GM18858 (cell line): ENCODE results near the gene GBP6.
"Not testable (repeated sequence)": the region's sequence is repeated elsewhere in the genome, so short reads cannot be mapped to it uniquely, and the experiment has no call there.

Experiments used
- ATAC-seq: cut with Tn5 transposase; IDR thresholded peaks from one replicate; pipeline ENCODE4 v1.9.1; 2021; ENCODE audit not compliant: unreplicated experiment

The GBP6 gene

DNA sequence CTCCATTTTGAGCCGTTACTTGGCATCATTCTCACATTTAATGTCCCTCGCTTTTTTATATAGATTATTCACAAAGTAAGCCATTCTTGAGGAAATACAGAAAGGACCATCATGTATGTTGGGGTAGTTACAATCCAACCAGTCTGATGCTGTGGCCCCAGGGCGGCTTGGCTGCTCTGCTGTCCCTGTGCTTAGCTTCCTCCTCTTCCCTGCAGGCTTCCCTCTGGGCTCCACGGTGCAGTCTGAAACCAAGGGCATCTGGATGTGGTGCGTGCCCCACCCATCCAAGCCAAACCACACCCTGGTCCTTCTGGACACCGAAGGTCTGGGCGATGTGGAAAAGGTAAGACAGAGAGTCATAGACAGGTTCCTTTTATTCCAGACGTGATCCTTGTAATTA, 5.5 kb downstream of the GBP6 start:
- no peak for ATAC-seq

- not testable (repeated sequence) for ATAC-seq
These were observed 10.0 kb downstream of the GBP6 start for GRCh38 chr1:89373810-89374209.

DNA sequence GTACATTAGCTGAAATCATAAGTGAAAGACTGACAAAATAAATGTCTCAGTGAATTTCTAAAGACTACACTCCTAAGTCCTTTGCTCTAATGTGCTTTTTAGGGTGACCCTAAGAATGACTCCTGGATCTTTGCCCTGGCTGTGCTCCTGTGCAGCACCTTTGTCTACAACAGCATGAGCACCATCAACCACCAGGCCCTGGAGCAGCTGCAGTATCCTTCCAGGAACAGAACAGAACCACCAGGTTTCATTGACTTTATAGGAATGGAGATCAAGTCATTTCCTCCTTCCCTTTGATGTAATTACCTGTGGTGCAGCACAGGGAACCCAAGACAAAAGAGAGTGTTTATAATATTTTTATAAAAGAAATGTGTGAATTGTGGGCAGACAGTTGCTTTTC, 14.1 kb downstream of the GBP6 start:
- no peak for ATAC-seq

GRCh38 chr1:89381618-89382017, 17.8 kb downstream of the GBP6 start:
- ATAC-seq: no peak

GRCh38 chr1:89382479-89382878, 18.6 kb downstream of the GBP6 start:
- ATAC-seq: no peak

DNA sequence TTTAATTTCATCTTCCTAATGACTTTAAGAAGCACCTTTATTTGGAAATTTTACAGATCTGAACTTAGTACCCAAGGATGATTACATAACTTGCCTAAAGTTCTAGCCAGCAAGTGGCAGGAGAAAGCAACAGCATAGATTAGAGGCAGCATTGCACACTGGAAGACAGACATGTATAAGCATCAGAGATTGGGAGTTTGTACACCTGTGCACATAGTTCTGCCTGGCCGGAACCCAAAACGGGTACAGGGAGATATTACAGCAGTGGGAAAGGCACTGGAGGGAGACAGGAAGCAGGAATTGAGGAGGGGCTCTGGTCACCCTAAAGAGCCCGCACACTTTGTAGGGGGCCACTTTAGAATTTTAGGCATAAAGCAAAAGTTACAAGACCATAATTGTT, 19.3 kb downstream of the GBP6 start:
- no peak for ATAC-seq

DNA sequence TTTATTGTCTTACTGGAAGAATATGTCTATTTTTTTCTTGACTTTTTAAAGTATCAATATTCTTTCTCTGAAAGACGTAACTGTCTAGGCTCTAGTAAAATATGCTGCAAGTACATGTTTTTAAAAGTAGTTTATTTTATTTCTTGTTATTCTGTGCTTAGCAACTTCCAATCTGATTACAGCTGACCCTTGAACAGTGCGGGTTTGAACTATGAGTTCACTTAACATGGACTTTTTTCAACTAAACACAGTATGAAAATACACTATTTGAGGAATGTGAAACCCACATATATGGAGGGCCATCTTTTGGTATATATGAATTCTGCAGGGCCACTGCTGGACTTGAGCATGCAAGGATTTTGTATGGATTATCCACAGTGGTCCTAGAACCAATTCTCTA, 26.8 kb downstream of the GBP6 start:
- ATAC-seq: no peak

- no peak for ATAC-seq
These were observed 27.8 kb downstream of the GBP6 start for GRCh38 chr1:89391686-89392085.

DNA sequence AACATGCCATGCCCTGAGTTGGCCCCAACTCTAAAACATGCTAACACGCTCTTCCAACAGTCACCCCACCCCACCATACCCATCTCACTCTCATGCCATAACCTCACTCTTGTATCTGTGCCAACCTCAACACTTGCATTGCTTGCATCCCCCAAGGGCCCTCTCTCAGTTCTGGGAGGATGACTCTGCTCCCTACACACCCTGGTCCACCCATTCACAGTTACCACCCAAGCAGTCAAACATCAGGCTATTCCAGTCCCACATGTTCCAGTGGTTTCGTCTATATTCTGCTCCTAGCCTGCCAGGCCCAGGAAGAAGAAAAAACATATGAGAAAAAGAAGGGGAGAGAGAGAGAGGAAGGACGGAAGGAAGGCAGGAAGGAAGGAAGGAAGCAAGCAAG, 31.0 kb downstream of the GBP6 start:
- no peak for ATAC-seq

- ATAC-seq: no peak
These were observed 33.0 kb downstream of the GBP6 start for GRCh38 chr1:89396902-89397301.

- no peak for ATAC-seq
These were observed 41.5 kb downstream of the GBP6 start for GRCh38 chr1:89405275-89405929.

GRCh38 chr1:89407360-89407759, 43.5 kb downstream of the GBP6 start:
- ATAC-seq: no peak

DNA sequence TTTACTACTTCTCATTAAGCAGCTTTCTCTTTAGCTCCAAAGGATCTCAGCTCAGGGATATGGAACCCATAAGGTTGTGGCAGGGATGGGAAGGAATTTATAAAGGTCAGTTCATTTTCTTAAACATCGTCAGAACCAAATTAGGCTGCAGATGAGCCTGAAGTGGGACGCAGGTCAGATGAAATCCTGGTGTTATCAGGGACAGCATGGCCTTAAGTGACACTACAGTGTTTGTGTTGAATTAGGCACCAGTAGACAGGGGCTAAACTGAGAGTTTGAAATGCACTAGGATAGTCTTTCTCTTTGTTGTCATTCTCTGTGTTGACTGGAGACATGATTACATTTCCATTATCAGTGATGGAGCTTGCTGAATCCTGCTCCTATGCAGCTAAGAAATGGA, 43.9 kb downstream of the GBP6 start:
- ATAC-seq: not testable (repeated sequence)

- no peak for ATAC-seq
These were observed 61.2 kb downstream of the GBP6 start for GRCh38 chr1:89425056-89425455.

DNA sequence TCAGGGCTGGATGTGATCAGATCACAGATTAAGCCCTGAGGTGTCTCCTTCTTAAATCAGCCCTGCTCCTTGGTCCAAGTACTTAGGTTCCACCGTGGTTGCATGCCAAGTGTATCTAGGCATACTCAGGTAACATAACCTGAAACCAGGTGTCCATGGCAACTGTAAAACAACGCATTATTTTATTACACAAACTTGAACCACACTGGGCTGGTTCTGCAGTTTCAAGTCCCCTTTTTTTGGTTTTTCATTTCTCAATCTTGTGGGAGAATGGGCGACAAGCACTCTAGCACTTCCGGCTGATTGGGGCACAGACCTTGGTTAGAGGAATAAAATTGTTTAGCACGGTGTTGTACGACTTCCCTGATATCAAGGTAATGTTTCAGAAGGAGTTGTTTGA, 65.2 kb downstream of the GBP6 start:
- ATAC-seq: peak; percentile 69

DNA sequence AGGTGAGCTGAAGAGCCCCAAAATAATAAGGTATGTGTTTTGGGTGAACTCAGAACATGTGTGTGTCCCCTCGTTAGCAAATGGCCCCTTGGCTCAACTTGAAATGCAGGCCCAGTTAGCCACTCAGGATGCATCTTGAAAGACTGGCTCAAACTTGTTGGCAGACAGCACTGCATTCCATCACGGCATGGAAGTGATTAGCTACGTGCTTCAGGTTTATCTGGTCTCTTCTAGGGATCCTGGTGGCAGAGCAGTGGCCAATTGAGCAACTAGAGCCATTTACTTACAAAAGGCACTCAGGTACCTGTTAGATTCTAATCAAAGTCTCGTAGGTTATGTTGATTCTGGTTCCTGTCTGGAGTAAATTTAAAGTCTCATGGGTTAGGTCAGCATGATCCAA, 65.8 kb downstream of the GBP6 start:
- not testable (repeated sequence) for ATAC-seq

DNA sequence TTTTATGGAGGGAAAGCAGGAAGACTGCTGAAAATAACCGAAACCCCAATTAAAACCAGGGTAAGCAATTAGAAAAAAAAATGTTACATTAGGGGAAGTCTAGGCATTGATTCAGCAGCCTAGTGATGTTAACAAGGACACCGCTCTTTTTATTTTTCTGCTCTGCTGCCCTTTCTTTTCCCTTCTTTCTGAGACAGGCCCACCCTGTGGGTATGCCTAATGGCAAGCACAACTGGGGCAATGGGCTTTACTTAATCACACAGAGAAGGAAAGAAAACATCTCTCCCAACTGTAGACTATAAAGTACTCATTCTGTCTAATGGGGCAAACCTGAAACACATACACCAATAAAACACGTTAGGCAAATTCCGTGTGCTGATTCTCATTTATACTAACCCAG, 69.6 kb downstream of the GBP6 start:
- no peak for ATAC-seq

- ATAC-seq: not testable (repeated sequence)
These were observed 70.4 kb downstream of the GBP6 start for GRCh38 chr1:89434058-89434780.
